Mammary epithelial cell (primary cell): ENCODE data around the gene LRRC4B.

Experiments
- CTCF ChIP-seq, 2 donors: IDR thresholded peaks in 1 of 2; conservative IDR thresholded peaks in 1 of 2; 2 replicates each; pipeline ENCODE4 v1.5.1; 2011 to 2012; ENCODE audit warnings: inconsistent platforms in 2 of 2, low read length in 2 of 2, mild to moderate bottlenecking in 2 of 2, control low read depth in 1 of 2, low read depth in 1 of 2; ENCODE audit not compliant: insufficient read depth in 1 of 2; ENCODE audit errors: extremely low read depth in 1 of 2
- EZH2 ChIP-seq: IDR thresholded peaks from 2 replicates; pipeline ENCODE4 v1.6.1; 2012; ENCODE audit warnings: low read length, inconsistent platforms, borderline replicate concordance

- TF ChIP-seq CTCF (conservative IDR thresholded peaks at IDR 0.05 in 1 of 2, IDR thresholded peaks at IDR 0.05 in 1 of 2; ENCODE audit: extremely low read depth in 1 of 2, insufficient read depth in 1 of 2, low read depth in 1 of 2, low read length in 2 of 2) (no peak), EZH2 (no peak)
Measured at GRCh38 chr19:50580240-50580639, 12.0 kb upstream of the LRRC4B start.
